ENCODE results near the gene JAK1.

DNA sequence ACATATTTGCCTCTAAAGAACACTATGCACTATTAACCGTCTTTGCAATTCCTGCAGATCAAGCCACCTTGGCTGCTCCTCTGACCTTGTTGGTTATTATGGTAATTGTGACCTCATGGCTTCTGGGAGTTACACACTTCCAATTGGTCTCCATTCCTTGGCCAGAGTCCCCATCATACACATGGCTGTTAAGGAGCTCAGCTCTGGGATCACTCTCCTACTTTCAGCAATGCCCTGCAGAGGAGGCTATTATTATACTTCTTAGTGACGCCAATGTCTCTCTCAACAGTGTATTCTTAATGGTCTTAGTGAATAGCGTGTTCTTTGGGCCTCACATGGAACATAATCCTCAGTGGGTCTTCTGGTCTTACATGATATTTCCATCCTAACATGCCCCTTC lies 10.0 kb upstream of the JAK1 start:
- TF ChIP-seq, protein P1, sequence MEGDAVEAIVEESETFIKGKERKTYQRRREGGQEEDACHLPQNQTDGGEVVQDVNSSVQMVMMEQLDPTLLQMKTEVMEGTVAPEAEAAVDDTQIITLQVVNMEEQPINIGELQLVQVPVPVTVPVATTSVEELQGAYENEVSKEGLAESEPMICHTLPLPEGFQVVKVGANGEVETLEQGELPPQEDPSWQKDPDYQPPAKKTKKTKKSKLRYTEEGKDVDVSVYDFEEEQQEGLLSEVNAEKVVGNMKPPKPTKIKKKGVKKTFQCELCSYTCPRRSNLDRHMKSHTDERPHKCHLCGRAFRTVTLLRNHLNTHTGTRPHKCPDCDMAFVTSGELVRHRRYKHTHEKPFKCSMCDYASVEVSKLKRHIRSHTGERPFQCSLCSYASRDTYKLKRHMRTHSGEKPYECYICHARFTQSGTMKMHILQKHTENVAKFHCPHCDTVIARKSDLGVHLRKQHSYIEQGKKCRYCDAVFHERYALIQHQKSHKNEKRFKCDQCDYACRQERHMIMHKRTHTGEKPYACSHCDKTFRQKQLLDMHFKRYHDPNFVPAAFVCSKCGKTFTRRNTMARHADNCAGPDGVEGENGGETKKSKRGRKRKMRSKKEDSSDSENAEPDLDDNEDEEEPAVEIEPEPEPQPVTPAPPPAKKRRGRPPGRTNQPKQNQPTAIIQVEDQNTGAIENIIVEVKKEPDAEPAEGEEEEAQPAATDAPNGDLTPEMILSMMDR (IDR thresholded peaks at IDR 0.05), result no peak
- TF ChIP-seq POLR2AphosphoS5 (IDR thresholded peaks at IDR 0.05; ENCODE audit: low read depth, low read length) (no peak), TCF7L2 (IDR thresholded peaks at IDR 0.05; ENCODE audit: low read depth, low read length) (no peak)

Measured in Panc1 (cell line).